ENCODE data around the gene CD47. TPM values are rescaled to one million over a fixed set of nuclear protein-coding genes. Genes with fewer than 3 reads are reported as not detected.

CD47 gene
- polyA plus RNA-seq, 3 donors, result 52.3 to 203 (median 173) TPM

GRCh38 chr3:108011616-108012015 is 79.2 kb downstream of the CD47 start:
- H3K36me3 ChIP-seq (replicated peaks in 1 of 2; ENCODE audit: control insufficient read depth in 1 of 2, insufficient read depth in 2 of 2, low read length in 2 of 2), result no peaks in the 10 kb centered on the region
- no peak overlapping the region for H3K4me3 Mint-ChIP-seq
- H2AFZ ChIP-seq (ENCODE audit: insufficient read depth, low read depth, low read length, poor library complexity, severe bottlenecking), result no peak overlapping the region
- peaks cover 5 to 6% of the 10 kb centered on the region in 2 donors for H3K4me1 ChIP-seq (ENCODE audit: control insufficient read depth in 1 of 2, insufficient read depth in 2 of 2, low read length in 2 of 2)
- peaks cover 0 to 3% of the 10 kb centered on the region in 2 donors for H3K27me3 ChIP-seq (ENCODE audit: control insufficient read depth in 2 of 2, insufficient read depth in 2 of 2, low read length in 2 of 2)
- intact Hi-C loops (cut with micrococcal nuclease), result no loop called here
- no peak for DNase-seq
- H3K27me3 Mint-ChIP-seq (ENCODE audit: low read depth in 3 of 3), result peaks cover 10 to 24% (median 12%) of the 10 kb centered on the region in 3 donors
- H3K27ac ChIP-seq (ENCODE audit: low read depth in 1 of 2, low read length in 2 of 2), result no peak overlapping the region
- no peak overlapping the region for H3K4me2 ChIP-seq (replicated peaks; ENCODE audit: extremely low read depth, low read length, poor library complexity, severe bottlenecking)
- H3K9me3 Mint-ChIP-seq, result peaks cover 0 to 4% (median under 1%) of the 10 kb centered on the region in 7 donors
- TF ChIP-seq, protein P1, sequence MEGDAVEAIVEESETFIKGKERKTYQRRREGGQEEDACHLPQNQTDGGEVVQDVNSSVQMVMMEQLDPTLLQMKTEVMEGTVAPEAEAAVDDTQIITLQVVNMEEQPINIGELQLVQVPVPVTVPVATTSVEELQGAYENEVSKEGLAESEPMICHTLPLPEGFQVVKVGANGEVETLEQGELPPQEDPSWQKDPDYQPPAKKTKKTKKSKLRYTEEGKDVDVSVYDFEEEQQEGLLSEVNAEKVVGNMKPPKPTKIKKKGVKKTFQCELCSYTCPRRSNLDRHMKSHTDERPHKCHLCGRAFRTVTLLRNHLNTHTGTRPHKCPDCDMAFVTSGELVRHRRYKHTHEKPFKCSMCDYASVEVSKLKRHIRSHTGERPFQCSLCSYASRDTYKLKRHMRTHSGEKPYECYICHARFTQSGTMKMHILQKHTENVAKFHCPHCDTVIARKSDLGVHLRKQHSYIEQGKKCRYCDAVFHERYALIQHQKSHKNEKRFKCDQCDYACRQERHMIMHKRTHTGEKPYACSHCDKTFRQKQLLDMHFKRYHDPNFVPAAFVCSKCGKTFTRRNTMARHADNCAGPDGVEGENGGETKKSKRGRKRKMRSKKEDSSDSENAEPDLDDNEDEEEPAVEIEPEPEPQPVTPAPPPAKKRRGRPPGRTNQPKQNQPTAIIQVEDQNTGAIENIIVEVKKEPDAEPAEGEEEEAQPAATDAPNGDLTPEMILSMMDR (IDR thresholded peaks at IDR 0.05), result no peak
- 80% methylated on average over 3 of the region's 4 CpGs for WGBS (ENCODE audit: insufficient coverage)
- H4K20me1 ChIP-seq (ENCODE audit: insufficient read depth, low read length), result no peaks in the 10 kb centered on the region
- H3K9me3 ChIP-seq (replicated peaks in 1 of 2; ENCODE audit: control insufficient read depth in 1 of 2, insufficient read depth in 1 of 2, low read length in 2 of 2), result no peaks in the 10 kb centered on the region
- no peaks in the 10 kb centered on the region for H3K79me2 ChIP-seq (ENCODE audit: insufficient read depth, low read length)
- peaks cover 0 to 2% of the 10 kb centered on the region in 2 donors for H3K36me3 Mint-ChIP-seq
- no peak overlapping the region for H3K9ac ChIP-seq (ENCODE audit: insufficient read depth, low read length, poor library complexity, severe bottlenecking)
- no peak overlapping the region for H3K27ac Mint-ChIP-seq
- peaks cover 8% of the 10 kb centered on the region for H3K4me1 Mint-ChIP-seq
- no peak overlapping the region for H3K4me3 ChIP-seq (replicated peaks in 1 of 3; ENCODE audit: low read depth in 2 of 3, low read length in 3 of 3)

DNA sequence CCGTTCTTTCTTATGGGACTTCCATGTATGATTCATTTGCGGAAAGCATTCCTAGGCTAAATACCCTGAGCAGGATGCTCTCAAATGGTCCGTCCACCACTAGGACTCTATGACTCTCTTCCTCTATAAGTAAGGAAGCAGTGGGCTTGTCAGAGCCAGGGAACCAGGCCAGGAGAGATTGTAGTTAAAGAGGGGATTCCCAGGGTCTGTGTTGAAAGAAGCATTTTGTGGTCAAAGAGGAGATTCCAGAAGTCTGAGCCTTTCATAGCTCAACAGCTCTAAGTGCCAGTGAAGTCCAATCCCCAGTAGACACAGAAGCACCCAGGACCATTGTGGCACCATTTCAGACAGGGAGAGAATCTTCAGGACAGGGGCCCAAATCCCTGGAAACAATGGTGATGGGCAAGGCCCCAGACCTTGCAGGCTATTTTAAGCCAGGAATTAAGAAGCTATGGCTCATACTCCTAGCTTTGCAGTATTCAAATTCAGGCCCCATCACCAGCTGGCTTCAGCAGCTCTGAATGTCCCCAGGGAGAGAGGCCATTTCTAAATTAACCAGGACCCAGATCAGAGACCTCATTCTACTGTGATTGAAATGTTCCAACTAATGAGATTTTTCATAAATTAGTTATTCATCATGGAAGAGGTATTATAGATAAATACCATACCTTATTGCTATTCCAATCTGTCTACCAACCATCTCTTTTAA is 81.7 kb downstream of the CD47 start:
- peak in 1 of 3 donors; percentile 55 for DNase-seq
- no peak overlapping the region for H3K4me3 ChIP-seq (replicated peaks in 1 of 3; ENCODE audit: low read depth in 2 of 3, low read length in 3 of 3)
- intact Hi-C loops (cut with micrococcal nuclease), result loop anchor here in 1 of 2 donors (5.0 kb wide), 1 partner anchor 37 kb away; no protein-coding TSS in a partner anchor
- H3K36me3 ChIP-seq (replicated peaks in 1 of 2; ENCODE audit: control insufficient read depth in 1 of 2, insufficient read depth in 2 of 2, low read length in 2 of 2), result no peaks in the 10 kb centered on the region
- no peak overlapping the region for H2AFZ ChIP-seq (ENCODE audit: insufficient read depth, low read depth, low read length, poor library complexity, severe bottlenecking)
- peaks cover 30 to 32% of the 10 kb centered on the region in 2 donors for H3K4me1 ChIP-seq (ENCODE audit: control insufficient read depth in 1 of 2, insufficient read depth in 2 of 2, low read length in 2 of 2)
- H3K4me2 ChIP-seq (replicated peaks; ENCODE audit: extremely low read depth, low read length, poor library complexity, severe bottlenecking), result no peak overlapping the region
- peaks cover 0 to 2% of the 10 kb centered on the region in 2 donors for H3K36me3 Mint-ChIP-seq
- no peaks in the 10 kb centered on the region for H3K79me2 ChIP-seq (ENCODE audit: insufficient read depth, low read length)
- TF ChIP-seq, protein P1 (IDR thresholded peaks at IDR 0.05), result no peak
- peaks cover 4 to 13% (median 8%) of the 10 kb centered on the region in 3 donors for H3K27me3 Mint-ChIP-seq (ENCODE audit: low read depth in 3 of 3)
- peaks cover 32% of the 10 kb centered on the region for H3K4me1 Mint-ChIP-seq
- WGBS (ENCODE audit: insufficient coverage), result 100% methylated on average over 1 of the region's 3 CpGs
- peak overlapping the region in 1 of 7 donors; percentile 57 for H3K27ac Mint-ChIP-seq
- no peaks in the 10 kb centered on the region for H4K20me1 ChIP-seq (ENCODE audit: insufficient read depth, low read length)
- H3K27me3 ChIP-seq (ENCODE audit: control insufficient read depth in 2 of 2, insufficient read depth in 2 of 2, low read length in 2 of 2), result peaks cover 0 to 3% of the 10 kb centered on the region in 2 donors
- no peaks in the 10 kb centered on the region for H3K9me3 ChIP-seq (replicated peaks in 1 of 2; ENCODE audit: control insufficient read depth in 1 of 2, insufficient read depth in 1 of 2, low read length in 2 of 2)
- H3K9me3 Mint-ChIP-seq, result peaks cover 0 to 4% (median 0%) of the 10 kb centered on the region in 7 donors
- no peak overlapping the region for H3K4me3 Mint-ChIP-seq
- no peak overlapping the region for H3K9ac ChIP-seq (ENCODE audit: insufficient read depth, low read length, poor library complexity, severe bottlenecking)
- no peak overlapping the region for H3K27ac ChIP-seq (ENCODE audit: low read depth in 1 of 2, low read length in 2 of 2)
